Activated CD4-positive, alpha-beta T cell treated with anti-CD3 and anti-CD28 coated beads, Interleukin-2, amount 10 ng/mL, durations not matched to agents 7 days and 5 days (primary cell): ENCODE results near the gene FGD5. TPM values are rescaled to one million over a fixed set of nuclear protein-coding genes. Genes with fewer than 3 reads are reported as not detected.
"Not testable (repeated sequence)": the region's sequence is repeated elsewhere in the genome, so short reads cannot be mapped to it uniquely, and the experiment has no call there.

Experiments used
- CTCF ChIA-PET: fragments of 350-600 bp; sonication (Branson Sonifier 250); formaldehyde crosslinking; loops from one replicate; lab custom pipeline; 2021; ENCODE audit warnings: antibody characterized with exemption; lab: Charles Lee
- POLR2A ChIA-PET: fragments of 350-600 bp; sonication (Branson Sonifier 250); formaldehyde crosslinking; loops from one replicate; lab custom pipeline; 2021; ENCODE audit warnings: antibody characterized with exemption; lab: Charles Lee
- DNase-seq: peaks from one replicate; pipeline ENCODE4 v3.0.0-alpha.2; 2020
- H3K27ac Mint-ChIP-seq: one replicate; pipeline ENCODE4 v1.8.0; 2021; ENCODE audit warnings: mild to moderate bottlenecking, moderate library complexity, mixed read lengths
- H3K27me3 Mint-ChIP-seq: one replicate; pipeline ENCODE4 v1.8.0; 2021; ENCODE audit warnings: mixed read lengths
- H3K36me3 Mint-ChIP-seq: one replicate; pipeline ENCODE4 v1.8.0; 2021; ENCODE audit warnings: low read depth, mixed read lengths
- H3K4me1 Mint-ChIP-seq: one replicate; pipeline ENCODE4 v1.8.0; 2021; ENCODE audit warnings: mixed read lengths
- H3K4me3 Mint-ChIP-seq: one replicate; pipeline ENCODE4 v1.8.0; 2021; ENCODE audit warnings: mild to moderate bottlenecking, moderate library complexity, mixed read lengths
- H3K9me3 Mint-ChIP-seq: one replicate; pipeline ENCODE4 v1.8.0; 2021; ENCODE audit warnings: mixed read lengths
- total RNA-seq, 2 experiments: library from RNA; stranded (reverse); gene quantifications; one replicate each; pipeline ENCODE4 v1.2.3, GENCODE V29; 2021

Gene FGD5
- total RNA-seq, 2 experiments from 2014 or later = 0.15 to 0.17 TPM

DNA sequence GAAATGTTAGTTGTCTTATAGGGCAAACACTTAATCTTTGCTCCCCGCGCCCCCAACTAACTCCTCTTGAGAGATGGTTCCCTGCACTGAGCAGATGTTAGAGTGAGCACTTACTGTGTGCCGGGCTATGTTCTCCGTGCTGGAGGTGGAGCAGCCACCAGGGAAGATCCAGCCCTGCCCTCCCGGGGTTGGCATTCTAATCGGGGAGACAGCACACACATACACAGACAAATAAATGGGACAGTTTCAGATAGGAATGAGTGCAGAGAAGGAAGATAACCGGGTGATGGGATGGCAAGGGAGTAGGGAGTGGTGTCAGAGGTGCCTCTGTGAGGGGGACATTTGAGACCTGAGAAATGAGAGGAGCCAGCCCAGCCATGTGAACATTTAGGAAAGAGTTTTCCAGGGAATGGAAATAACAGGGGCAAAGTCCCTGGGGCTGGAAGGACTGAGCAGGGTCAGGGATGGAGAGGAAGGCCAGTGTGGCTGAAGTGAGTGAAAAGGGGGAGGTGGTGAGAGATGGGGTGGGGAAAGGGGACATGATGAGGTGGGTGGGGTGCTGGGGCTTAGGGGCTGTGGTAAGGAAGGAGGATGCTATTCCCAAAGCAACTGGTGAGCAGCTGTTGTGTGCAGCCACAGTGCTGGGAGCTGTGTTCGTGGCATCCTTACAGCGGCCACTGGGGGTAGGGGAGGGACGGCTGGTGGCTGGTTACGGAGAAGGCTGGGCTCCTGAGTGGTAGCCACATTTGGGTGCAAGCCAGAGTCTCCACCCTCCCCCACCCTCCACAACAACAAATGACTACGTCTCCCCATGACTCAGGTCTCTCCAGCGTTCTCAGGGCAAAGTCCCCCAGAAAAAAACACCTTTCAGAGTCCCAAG, 15.4 kb upstream of the FGD5 start:
- H3K9me3 Mint-ChIP-seq = no peaks in the 10 kb centered on the region
- CTCF ChIA-PET = interaction anchor here (1.0 kb wide), 1 partner anchor 80 kb away, joined by 3 read pairs; no protein-coding TSS in a partner anchor
- POLR2A ChIA-PET = no interaction called here
- no peaks in the 10 kb centered on the region for H3K36me3 Mint-ChIP-seq
- peaks cover 32% of the 10 kb centered on the region for H3K4me1 Mint-ChIP-seq
- no peak for DNase-seq
- H3K27ac Mint-ChIP-seq = peak overlapping the region; percentile 57
- no peak overlapping the region for H3K4me3 Mint-ChIP-seq
- peaks cover 46% of the 10 kb centered on the region for H3K27me3 Mint-ChIP-seq

DNA sequence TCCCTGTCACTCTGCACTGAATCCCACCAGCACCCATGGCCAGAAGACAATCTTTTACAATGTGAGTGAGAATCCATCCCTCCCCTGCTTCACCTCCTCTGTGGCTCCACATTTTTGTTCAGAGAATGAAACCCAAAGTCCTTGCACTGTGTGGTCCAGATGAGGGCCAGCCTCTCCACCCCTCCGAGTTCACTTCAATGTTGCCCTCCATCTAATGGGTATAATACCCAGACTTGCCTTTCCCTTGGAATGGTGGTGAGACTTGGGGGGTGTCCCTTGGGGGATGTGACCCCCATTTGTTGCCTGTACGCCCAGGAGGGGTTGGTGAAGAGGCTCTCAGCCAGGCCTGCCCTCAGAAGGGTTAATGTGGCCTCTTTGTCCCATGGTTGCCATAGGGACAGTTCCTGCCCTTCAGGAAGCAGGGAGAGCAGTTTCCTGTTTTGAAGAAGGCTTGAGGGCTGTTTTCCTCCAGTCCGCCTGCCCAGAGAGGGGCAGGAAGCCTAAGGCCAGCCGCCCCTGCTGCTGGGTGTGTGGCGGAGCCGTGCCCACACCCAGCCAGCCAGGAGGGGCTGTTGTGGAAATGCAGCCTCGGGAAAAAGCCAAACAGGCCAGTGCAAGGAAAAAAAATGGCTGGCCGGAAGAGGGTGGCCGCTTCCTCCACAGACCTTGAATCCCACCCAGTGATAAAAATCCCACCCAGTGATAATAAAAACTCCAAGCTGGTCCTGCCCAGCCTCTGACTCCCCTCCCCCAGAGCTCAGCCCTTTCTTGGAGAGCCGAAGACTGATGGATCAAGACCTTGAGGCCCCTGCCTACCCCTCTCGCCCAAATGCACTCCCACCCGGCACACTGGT, 14.6 kb upstream of the FGD5 start:
- H3K4me3 Mint-ChIP-seq = no peak overlapping the region
- CTCF ChIA-PET = interaction anchor here (1.4 kb wide), 1 partner anchor 12 kb away, joined by 3 read pairs; no protein-coding TSS in a partner anchor
- peak overlapping the region; percentile 71 for H3K27ac Mint-ChIP-seq
- peaks cover 32% of the 10 kb centered on the region for H3K4me1 Mint-ChIP-seq
- peaks cover 53% of the 10 kb centered on the region for H3K27me3 Mint-ChIP-seq
- POLR2A ChIA-PET = no interaction called here
- no peaks in the 10 kb centered on the region for H3K9me3 Mint-ChIP-seq
- DNase-seq = no peak
- no peaks in the 10 kb centered on the region for H3K36me3 Mint-ChIP-seq

DNA sequence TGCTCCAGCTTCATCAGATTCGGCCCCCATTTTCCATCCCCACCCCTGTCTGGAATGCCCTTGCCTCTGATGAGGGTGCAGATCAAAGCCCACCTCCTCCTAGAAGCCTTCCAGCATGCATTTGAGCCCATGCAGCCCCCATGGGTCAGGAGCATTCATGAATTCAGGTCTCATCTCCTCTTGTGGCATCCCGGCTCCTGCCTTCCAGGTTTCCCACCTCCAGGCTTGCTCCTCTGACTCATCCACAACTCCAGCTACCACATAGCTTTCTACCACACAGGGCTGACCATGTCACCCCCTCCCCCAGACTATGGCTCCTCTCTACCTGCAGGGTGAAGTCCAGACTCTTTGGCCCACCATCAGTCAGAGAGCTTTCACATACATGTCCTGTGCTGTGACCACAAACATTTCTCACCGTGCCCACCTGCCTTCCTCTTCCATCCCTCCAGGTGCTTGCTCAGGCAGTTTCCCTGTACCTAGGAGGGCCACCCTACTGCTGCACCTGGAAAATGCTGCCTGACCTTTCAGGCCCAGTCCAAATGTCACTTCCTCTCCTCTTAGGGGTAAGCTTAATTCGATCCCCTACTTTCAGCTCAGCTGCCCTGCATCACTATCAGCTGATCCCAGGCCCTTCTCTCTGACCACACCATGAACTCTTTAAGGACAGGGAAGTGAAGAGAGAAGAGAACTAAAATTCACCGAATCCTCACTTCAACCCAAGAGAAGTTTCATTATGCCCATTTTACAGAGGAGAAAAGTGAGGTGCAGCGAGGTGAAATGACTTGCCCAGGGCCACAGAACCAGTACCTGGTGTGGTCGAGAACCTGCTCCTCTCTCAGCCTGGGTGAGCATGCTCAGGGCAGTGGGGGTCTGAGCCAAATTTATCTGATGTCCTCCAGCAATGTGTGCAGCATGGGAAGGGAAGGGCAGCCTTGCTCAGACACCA, 13.7 kb upstream of the FGD5 start:
- CTCF ChIA-PET = interaction anchor here (1.4 kb wide), 1 partner anchor 11 kb away, joined by 3 read pairs; no protein-coding TSS in a partner anchor
- peaks cover 31% of the 10 kb centered on the region for H3K4me1 Mint-ChIP-seq
- H3K36me3 Mint-ChIP-seq = no peaks in the 10 kb centered on the region

DNA sequence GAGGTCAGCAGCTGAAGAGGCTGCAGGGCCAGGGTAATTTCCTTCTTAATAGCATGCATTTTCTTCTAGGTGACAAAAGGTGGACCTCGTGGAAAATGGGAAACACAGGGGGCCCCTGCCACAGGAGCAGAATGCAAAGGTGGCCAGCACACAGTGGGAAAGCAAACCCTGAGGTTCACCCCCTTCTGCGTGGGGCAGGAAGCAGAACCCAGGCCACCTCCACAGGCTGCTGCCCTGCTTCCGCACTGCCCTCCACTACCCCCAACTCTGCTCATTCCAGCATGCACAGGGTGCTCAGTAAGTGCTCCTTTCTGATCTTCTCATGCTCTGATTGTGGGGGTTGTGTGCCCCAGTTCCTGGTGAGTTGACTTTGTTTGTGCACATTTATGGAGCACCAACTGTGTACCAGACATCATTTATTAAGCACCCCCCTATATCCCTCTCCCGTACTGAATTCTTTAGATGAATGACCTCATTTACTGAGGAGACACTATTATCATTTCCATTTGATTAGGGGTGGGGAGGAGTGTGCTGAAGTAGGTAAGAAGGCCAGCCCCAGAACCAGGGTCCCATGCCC, 12.7 kb upstream of the FGD5 start:
- peaks cover 31% of the 10 kb centered on the region for H3K4me1 Mint-ChIP-seq
- DNase-seq = no peak
- H3K27me3 Mint-ChIP-seq = peaks cover 62% of the 10 kb centered on the region
- ChIA-PET CTCF (interaction anchor here (1.1 to 1.4 kb wide), 2 partner anchors 10 to 11 kb away, joined by 3 read pairs; no protein-coding TSS in a partner anchor), POLR2A (no interaction called here)
- H3K36me3 Mint-ChIP-seq = no peaks in the 10 kb centered on the region
- H3K4me3 Mint-ChIP-seq = no peak overlapping the region
- H3K27ac Mint-ChIP-seq = no peak overlapping the region
- H3K9me3 Mint-ChIP-seq = no peaks in the 10 kb centered on the region

More for the DNA sequence above, 13.7 kb upstream of the FGD5 start:
- no peak for DNase-seq
- POLR2A ChIA-PET = no interaction called here
- H3K9me3 Mint-ChIP-seq = no peaks in the 10 kb centered on the region
- H3K27me3 Mint-ChIP-seq = peaks cover 60% of the 10 kb centered on the region
- H3K27ac Mint-ChIP-seq = no peak overlapping the region
- no peak overlapping the region for H3K4me3 Mint-ChIP-seq

DNA sequence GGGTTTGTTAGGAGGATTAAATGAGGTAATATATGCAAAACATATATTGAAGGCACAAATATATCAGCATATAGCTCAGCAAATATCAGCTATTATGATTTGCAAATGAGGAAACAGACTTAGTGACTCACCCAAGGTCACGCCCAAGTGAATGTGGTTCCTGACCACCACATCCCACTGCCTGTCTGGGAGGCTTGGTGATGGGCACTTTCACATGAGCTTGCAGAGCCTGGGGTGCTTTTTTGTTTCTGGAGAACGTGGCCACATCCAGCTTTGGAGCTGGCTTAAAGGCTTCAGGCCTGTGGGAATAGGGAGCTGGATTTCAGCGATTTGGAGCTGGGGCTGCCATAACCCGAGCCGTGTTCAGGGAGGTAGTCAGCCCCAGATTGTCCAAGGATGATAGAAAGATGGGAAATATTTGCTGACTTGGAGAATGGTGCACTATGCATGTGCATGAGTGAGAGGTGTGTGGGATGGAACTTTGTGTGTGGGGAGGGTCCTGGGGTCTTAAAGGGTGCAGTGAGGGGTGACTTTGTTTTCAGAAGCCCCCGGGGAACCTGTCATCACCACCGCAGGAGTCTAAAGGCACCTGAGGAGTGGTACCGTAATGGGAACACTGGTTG, 12.0 kb upstream of the FGD5 start:
- POLR2A ChIA-PET = no interaction called here
- Mint-ChIP-seq H3K36me3 (no peaks in the 10 kb centered on the region), H3K9me3 (no peaks in the 10 kb centered on the region), H3K27ac (no peak overlapping the region), H3K4me1 (peaks cover 34% of the 10 kb centered on the region), H3K27me3 (peaks cover 67% of the 10 kb centered on the region), H3K4me3 (no peak overlapping the region)
- peak; percentile 43 for DNase-seq
- CTCF ChIA-PET = interaction anchor here (1.1 kb wide), 1 partner anchor 11 kb away, joined by 3 read pairs; no protein-coding TSS in a partner anchor

DNA sequence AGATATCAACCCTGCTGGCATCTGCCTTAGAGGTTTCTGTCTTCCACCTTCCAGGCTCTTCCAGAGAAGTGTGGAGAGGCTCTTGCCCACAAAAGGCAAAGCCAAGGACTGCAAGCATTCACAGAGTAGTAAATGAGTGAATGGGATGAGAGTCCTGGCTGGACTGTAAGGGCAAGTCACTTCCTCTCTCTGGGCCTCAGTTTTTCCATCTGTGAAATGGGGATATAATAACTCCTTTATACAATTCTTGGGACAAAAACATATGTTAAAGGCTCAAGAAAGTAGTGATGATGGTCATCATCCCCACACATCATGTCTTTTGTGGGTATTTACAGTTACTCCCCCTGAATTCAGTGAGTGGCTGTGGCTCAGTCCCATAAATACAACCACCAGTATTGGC, 10.7 kb upstream of the FGD5 start:
- peaks cover 33% of the 10 kb centered on the region for H3K4me1 Mint-ChIP-seq
- CTCF ChIA-PET = no interaction called here
- no peaks in the 10 kb centered on the region for H3K36me3 Mint-ChIP-seq
- no peak overlapping the region for H3K27ac Mint-ChIP-seq
- H3K27me3 Mint-ChIP-seq = peaks cover 77% of the 10 kb centered on the region
- POLR2A ChIA-PET = no interaction called here
- H3K9me3 Mint-ChIP-seq = no peaks in the 10 kb centered on the region
- no peak overlapping the region for H3K4me3 Mint-ChIP-seq
- no peak for DNase-seq

DNA sequence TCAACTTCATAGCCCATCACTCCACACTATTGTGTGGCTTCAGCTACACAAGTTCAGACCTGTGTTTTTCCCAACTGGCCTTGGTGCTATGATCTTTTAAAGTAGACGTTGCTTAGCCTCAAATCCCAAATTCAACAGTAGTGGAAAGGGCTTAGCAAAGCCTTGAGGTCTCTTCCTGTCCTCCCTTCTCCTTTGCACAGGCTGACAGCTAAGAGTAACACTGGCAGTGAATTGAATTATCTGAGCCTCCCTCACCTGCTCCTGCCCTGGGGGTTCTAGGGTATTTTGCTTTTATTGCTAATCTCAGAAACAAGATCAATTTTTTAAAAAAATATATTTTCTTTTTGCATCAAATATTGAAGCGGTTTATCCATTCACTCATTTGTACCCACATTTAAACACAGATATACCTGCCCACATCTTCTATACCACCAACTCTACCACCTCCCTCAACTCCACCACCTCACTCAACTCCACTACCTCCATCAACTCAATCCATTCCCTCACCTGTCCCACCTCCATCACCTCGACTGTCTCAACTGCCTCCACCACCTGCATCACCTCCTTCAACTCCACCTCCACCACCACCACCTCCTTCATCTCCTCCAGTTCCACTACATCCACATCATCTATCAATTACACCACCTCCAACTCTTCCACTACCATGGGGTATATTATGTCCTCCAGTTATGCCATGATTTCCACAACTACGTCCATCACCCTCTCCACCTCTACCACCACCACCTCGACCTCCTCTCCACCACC, 10.1 kb upstream of the FGD5 start:
- H3K27ac Mint-ChIP-seq = no peak overlapping the region

DNA sequence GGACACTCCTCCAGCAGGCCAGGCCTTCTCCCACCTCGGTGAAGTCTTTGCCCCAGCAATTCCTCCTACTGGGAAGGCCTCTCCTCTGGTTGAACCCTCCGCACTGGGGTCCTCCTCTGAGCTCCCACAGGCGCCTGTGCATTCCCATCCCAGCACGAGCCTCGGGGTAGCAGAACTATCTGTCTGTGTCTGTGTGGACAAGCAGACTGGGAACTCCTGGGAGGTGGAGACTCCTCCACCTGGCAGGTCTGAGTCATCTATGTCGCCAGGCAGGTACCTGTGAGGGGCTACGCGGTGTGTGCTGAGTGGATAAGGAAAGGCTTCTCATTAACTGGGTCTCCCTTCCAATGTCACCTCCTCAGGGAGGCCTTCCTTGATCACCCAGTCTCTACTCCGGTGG, 9.2 kb upstream of the FGD5 start:
- H3K27me3 Mint-ChIP-seq = peaks cover 86% of the 10 kb centered on the region
- CTCF ChIA-PET, H3K27ac Mint-ChIP-seq: not testable (repeated sequence)

More for the DNA sequence above, 10.1 kb upstream of the FGD5 start:
- Mint-ChIP-seq H3K4me1 (peaks cover 30% of the 10 kb centered on the region), H3K4me3 (no peak overlapping the region), H3K36me3 (no peaks in the 10 kb centered on the region), H3K9me3 (no peaks in the 10 kb centered on the region), H3K27me3 (peaks cover 81% of the 10 kb centered on the region)
- ChIA-PET CTCF (no interaction called here), POLR2A (no interaction called here)
- DNase-seq = no peak

DNA sequence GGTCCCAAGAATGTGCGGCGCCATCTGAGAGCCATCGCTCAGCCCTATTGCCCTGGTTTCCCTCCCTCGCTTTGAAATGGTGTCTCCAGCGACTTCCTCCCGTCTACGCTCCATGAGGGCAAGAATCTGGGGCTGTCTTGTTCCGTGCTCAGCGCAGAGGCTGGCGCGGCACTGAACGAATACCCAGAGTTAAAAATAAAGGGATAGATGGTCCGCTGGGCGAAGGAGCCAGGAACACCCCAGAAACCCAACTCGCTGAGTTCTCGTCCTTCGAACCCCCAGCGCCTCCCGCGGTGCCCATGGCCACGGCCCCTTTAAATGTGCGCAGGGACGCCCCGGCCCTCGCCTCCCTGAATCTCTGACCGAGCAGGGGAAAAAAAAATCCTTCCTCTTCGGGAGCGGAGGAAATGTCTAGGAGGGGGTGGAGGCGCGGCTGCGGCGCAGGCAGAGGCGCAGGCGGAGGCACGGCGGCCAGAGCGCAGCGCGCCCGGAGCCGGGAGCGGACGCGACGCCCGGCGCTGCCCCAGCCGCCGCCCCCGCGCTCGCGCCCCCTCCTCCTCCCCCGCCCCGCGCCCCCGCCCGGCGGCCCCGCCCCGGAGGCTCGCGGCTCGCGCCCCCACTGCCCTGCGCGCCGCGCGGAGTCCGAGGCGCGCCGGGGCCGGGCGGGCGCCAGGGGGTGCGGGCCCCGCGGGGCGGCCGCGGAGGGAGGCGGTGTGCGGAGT, 8.5 kb upstream of the FGD5 start:
- peaks cover 86% of the 10 kb centered on the region for H3K27me3 Mint-ChIP-seq
- H3K27ac Mint-ChIP-seq = no peak overlapping the region
- no peak overlapping the region for H3K4me3 Mint-ChIP-seq
- no peak for DNase-seq
- CTCF ChIA-PET = no interaction called here
- peaks cover 15% of the 10 kb centered on the region for H3K4me1 Mint-ChIP-seq
- POLR2A ChIA-PET = no interaction called here
- no peaks in the 10 kb centered on the region for H3K9me3 Mint-ChIP-seq
- H3K36me3 Mint-ChIP-seq = no peaks in the 10 kb centered on the region

More for the DNA sequence above, 9.2 kb upstream of the FGD5 start:
- H3K36me3 Mint-ChIP-seq, DNase-seq, H3K4me3 Mint-ChIP-seq, H3K9me3 Mint-ChIP-seq, POLR2A ChIA-PET: not testable (repeated sequence)
- H3K4me1 Mint-ChIP-seq = peaks cover 21% of the 10 kb centered on the region

DNA sequence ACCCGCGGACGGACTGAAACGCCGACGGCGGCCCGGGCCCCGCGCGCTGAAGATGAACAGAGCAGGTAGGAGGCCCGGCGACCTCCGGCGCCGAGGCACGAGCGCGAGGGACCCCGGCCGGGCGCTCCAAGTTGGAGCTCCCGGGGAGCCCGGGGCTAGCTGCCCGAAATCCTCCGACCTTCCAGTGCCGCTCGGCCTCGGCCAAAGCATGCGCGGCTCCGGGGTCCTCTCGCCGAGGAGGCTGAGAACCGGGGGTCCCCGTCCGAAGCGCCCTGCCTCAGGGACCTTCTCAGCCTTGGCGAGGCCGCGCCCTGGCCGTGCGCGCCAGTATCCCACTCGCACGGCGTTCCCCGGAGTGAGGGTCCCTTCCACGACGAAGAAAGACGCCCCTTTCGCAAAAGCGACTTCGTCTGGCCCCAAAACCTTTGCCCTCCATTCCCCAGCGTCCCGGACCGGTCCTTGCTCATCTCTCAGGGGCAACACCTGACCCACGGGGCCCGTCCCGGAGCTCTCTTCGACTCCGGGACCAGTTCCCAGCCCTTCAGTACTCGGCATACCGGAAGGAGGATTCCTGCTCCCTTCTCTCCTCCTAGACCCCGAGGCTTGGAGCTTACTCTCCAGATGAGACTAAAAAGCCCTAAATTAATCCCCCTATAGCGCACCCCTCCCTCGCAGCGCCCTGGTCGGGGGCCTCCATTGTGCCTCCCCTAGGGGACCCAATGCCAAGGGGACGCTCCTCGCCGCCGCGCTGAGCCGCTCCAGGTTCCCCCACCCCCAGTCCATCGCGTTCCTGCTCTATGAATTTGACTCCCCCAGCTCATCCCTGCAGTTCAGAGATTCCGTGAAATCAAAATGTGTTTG, 7.7 kb upstream of the FGD5 start:
- no peak for DNase-seq
- CTCF ChIA-PET = interaction anchor here (1.7 kb wide), 1 partner anchor 12 kb away, joined by 3 read pairs; no protein-coding TSS in a partner anchor
- H3K4me3 Mint-ChIP-seq = no peak overlapping the region

More for the DNA sequence above, 7.7 kb upstream of the FGD5 start:
- Mint-ChIP-seq H3K36me3 (no peaks in the 10 kb centered on the region), H3K27ac (no peak overlapping the region), H3K9me3 (no peaks in the 10 kb centered on the region), H3K4me1 (peaks cover 13% of the 10 kb centered on the region), H3K27me3 (peaks cover 87% of the 10 kb centered on the region)
- POLR2A ChIA-PET = no interaction called here
